HepG2 (cell line): ENCODE measurements around the gene LACTBL1. TPM values are rescaled to one million over a fixed set of nuclear protein-coding genes. Genes with fewer than 3 reads are reported as not detected.
A peak's percentile ranks its signal among the peaks of the same experiment; 100 is the strongest.

Source experiments
- AGO1 ChIP-seq: fragments of 200-400 bp; formaldehyde crosslinking; IDR thresholded peaks from 2 replicates; pipeline ENCODE4 v1.6.1; 2017; ENCODE audit warnings: mild to moderate bottlenecking, low read depth, low read length, moderate library complexity; ENCODE audit not compliant: poor library complexity, severe bottlenecking
- FOXK1 ChIP-seq: sonication (generic); formaldehyde crosslinking; IDR thresholded peaks from 2 replicates; pipeline ENCODE4 v1.4.0; 2020; ENCODE audit warnings: low read depth, missing genetic modification reagents, borderline replicate concordance
- GZF1 ChIP-seq: sonication (generic); formaldehyde crosslinking; IDR thresholded peaks from 2 replicates; pipeline ENCODE4 v1.5.1; 2020; ENCODE audit warnings: mild to moderate bottlenecking, missing genetic modification reagents
- HOXA5 ChIP-seq: sonication (generic); formaldehyde crosslinking; IDR thresholded peaks from 2 replicates; pipeline ENCODE4 v1.4.0; 2020; ENCODE audit warnings: missing genetic modification reagents
- MBD4 ChIP-seq: IDR thresholded peaks from 2 replicates; pipeline ENCODE4 v1.6.1; 2012; ENCODE audit warnings: low read length, inconsistent platforms, borderline replicate concordance
- PAWR ChIP-seq: sonication (generic); formaldehyde crosslinking; IDR thresholded peaks from 2 replicates; pipeline ENCODE4 v1.4.0; 2020; ENCODE audit warnings: missing genetic modification reagents, mild to moderate bottlenecking, borderline replicate concordance
- PHF20 ChIP-seq: sonication (generic); formaldehyde crosslinking; IDR thresholded peaks from 2 replicates; pipeline ENCODE4 v1.5.0; 2020; ENCODE audit warnings: mild to moderate bottlenecking, missing genetic modification reagents
- SIX1 ChIP-seq: sonication (generic); formaldehyde crosslinking; IDR thresholded peaks from 2 replicates; pipeline ENCODE4 v1.4.0; 2020; ENCODE audit warnings: missing genetic modification reagents, borderline replicate concordance
- SRF ChIP-seq: IDR thresholded peaks from 2 replicates; pipeline ENCODE4 v1.6.1; 2011; ENCODE audit warnings: mild to moderate bottlenecking, low read depth, low read length, moderate library complexity
- THAP7 ChIP-seq: sonication (generic); formaldehyde crosslinking; IDR thresholded peaks from 2 replicates; pipeline ENCODE4 v1.8.1; 2023; ENCODE audit warnings: mild to moderate bottlenecking, missing genetic modification reagents
- TRIM24 ChIP-seq: sonication (generic); formaldehyde crosslinking; IDR thresholded peaks from 2 replicates; pipeline ENCODE4 v1.8.0; 2022; ENCODE audit warnings: mild to moderate bottlenecking, missing genetic modification reagents
- U2AF1 ChIP-seq: fragments of 200-400 bp; formaldehyde crosslinking; optimal IDR thresholded peaks from 2 replicates; pipeline ENCODE3; 2017; ENCODE audit warnings: mild to moderate bottlenecking, low read depth, low read length
- ZFYVE20 ChIP-seq: sonication (generic); formaldehyde crosslinking; IDR thresholded peaks from 2 replicates; pipeline ENCODE4 v1.8.0; 2023; ENCODE audit warnings: low read depth, mild to moderate bottlenecking, moderate library complexity, missing genetic modification reagents, borderline replicate concordance
- ZNF24 ChIP-seq: fragments of 450-650 bp; IDR thresholded peaks from 2 replicates; pipeline ENCODE4 v1.6.1; 2017; ENCODE audit warnings: antibody characterized with exemption, mild to moderate bottlenecking
- ZNF513 ChIP-seq: sonication (generic); formaldehyde crosslinking; conservative IDR thresholded peaks from 2 replicates; pipeline ENCODE4 v1.5.0; 2020; ENCODE audit warnings: missing genetic modification reagents
- ZNF704 ChIP-seq: sonication (generic); formaldehyde crosslinking; IDR thresholded peaks from 2 replicates; pipeline ENCODE4 v1.8.1; 2023; ENCODE audit warnings: mild to moderate bottlenecking, inconsistent platforms, moderate library complexity, missing genetic modification reagents, borderline replicate concordance
- polyA plus RNA-seq, 8 experiments: library from polyadenylated mRNA; depleted of rRNA in 3 of 8; stranded (reverse) in 7 of 8; unstranded in 1 of 8; fragments of >200 nt; fragmentation: Illumina TruSeq in 4 of 8; extraction: Trizol in 4 of 8; gene quantifications; 2 replicates each; pipeline versions ENCODE4 v1.2.1 to v1.2.3, GENCODE V29; 2011 to 2016; ENCODE audit warnings: low read depth in 4 of 8, missing spikeins in 1 of 8, mixed read lengths in 1 of 8; ENCODE audit not compliant: insufficient read depth in 1 of 8
- total RNA-seq, 5 experiments: library from RNA; depleted of rRNA; stranded (reverse); fragments of >200 nt; fragmentation: Illumina TruSeq; extraction: Trizol; gene quantifications; 2 replicates each; pipeline ENCODE4 v1.2.3, GENCODE V29; 2016; ENCODE audit warnings: low read depth in 1 of 5
- TF ChIP-seq, protein P1 (sequence below): sonication (generic); formaldehyde crosslinking; IDR thresholded peaks from 2 replicates; pipeline ENCODE4 v1.9.0; 2021; ENCODE audit warnings: mild to moderate bottlenecking, missing genetic modification reagents
- TF ChIP-seq, protein P2 (sequence below): sonication (generic); formaldehyde crosslinking; IDR thresholded peaks from 2 replicates; pipeline ENCODE4 v1.8.0; 2022; ENCODE audit warnings: mild to moderate bottlenecking, missing genetic modification reagents, borderline replicate concordance

Gene LACTBL1
- total and polyA plus RNA-seq, 2 of the 13 experiments (the other 11 are each of a cell fraction or from before 2014, with no cell fraction given): 0.12 to 1.3 TPM

GRCh38 chr1:22963044-22963677 is 9.5 kb downstream of the LACTBL1 start (continued):
- TF ChIP-seq, protein P1, sequence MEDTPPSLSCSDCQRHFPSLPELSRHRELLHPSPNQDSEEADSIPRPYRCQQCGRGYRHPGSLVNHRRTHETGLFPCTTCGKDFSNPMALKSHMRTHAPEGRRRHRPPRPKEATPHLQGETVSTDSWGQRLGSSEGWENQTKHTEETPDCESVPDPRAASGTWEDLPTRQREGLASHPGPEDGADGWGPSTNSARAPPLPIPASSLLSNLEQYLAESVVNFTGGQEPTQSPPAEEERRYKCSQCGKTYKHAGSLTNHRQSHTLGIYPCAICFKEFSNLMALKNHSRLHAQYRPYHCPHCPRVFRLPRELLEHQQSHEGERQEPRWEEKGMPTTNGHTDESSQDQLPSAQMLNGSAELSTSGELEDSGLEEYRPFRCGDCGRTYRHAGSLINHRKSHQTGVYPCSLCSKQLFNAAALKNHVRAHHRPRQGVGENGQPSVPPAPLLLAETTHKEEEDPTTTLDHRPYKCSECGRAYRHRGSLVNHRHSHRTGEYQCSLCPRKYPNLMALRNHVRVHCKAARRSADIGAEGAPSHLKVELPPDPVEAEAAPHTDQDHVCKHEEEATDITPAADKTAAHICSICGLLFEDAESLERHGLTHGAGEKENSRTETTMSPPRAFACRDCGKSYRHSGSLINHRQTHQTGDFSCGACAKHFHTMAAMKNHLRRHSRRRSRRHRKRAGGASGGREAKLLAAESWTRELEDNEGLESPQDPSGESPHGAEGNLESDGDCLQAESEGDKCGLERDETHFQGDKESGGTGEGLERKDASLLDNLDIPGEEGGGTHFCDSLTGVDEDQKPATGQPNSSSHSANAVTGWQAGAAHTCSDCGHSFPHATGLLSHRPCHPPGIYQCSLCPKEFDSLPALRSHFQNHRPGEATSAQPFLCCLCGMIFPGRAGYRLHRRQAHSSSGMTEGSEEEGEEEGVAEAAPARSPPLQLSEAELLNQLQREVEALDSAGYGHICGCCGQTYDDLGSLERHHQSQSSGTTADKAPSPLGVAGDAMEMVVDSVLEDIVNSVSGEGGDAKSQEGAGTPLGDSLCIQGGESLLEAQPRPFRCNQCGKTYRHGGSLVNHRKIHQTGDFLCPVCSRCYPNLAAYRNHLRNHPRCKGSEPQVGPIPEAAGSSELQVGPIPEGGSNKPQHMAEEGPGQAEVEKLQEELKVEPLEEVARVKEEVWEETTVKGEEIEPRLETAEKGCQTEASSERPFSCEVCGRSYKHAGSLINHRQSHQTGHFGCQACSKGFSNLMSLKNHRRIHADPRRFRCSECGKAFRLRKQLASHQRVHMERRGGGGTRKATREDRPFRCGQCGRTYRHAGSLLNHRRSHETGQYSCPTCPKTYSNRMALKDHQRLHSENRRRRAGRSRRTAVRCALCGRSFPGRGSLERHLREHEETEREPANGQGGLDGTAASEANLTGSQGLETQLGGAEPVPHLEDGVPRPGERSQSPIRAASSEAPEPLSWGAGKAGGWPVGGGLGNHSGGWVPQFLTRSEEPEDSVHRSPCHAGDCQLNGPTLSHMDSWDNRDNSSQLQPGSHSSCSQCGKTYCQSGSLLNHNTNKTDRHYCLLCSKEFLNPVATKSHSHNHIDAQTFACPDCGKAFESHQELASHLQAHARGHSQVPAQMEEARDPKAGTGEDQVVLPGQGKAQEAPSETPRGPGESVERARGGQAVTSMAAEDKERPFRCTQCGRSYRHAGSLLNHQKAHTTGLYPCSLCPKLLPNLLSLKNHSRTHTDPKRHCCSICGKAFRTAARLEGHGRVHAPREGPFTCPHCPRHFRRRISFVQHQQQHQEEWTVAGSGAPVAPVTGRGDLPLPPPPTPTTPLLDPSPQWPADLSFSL (CRISPR knock-in tag): no peak
- TF ChIP-seq THAP7 (CRISPR knock-in tag) (no peak), ZNF704 (CRISPR knock-in tag) (no peak), AGO1 (no peak), ZNF24 (no peak), ZFYVE20 (CRISPR knock-in tag) (no peak), FOXK1 (CRISPR knock-in tag) (no peak), U2AF1 (no peak), GZF1 (CRISPR knock-in tag) (no peak), MBD4 (no peak), ZNF513 (CRISPR knock-in tag) (no peak), PAWR (no peak), PHF20 (CRISPR knock-in tag) (no peak; the same call in 1 of the 2 replicates), TRIM24 (CRISPR knock-in tag) (peak; percentile 69; the same call in 1 of the 2 replicates), SRF (no peak), SIX1 (CRISPR knock-in tag) (no peak), HOXA5 (CRISPR knock-in tag) (peak; percentile 65)
- TF ChIP-seq, protein P2, sequence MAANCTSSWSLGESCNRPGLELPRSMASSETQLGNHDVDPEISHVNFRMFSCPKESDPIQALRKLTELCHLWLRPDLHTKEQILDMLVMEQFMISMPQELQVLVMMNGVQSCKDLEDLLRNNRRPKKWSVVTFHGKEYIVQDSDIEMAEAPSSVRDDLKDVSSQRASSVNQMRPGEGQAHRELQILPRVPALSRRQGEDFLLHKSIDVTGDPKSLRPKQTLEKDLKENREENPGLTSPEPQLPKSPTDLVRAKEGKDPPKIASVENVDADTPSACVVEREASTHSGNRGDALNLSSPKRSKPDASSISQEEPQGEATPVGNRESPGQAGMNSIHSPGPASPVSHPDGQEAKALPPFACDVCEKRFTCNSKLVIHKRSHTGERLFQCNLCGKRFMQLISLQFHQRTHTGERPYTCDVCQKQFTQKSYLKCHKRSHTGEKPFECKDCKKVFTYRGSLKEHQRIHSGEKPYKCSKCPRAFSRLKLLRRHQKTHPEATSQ (CRISPR knock-in tag): peak; percentile 82; the same call in 1 of the 2 replicates
